Posterior vena cava (tissue), 2 donors: ENCODE measurements around the gene NFYB. TPM values are rescaled to one million over a fixed set of nuclear protein-coding genes. Genes with fewer than 3 reads are reported as not detected.

Source experiments
- DNase-seq: peaks from one replicate; pipeline ENCODE4 v3.0.0-alpha.2; 2020; ENCODE audit warnings: low spot score
- intact Hi-C, 2 donors: fragments of 100-400 bp; cut with DNase I; formaldehyde crosslinking; loops; one replicate each; pipeline versions ENCODE4 v1.14.1 to v1.14.2; 2022 to 2023
- total RNA-seq, 2 donors: library from RNA; stranded (reverse); fragmentation: NEBNext Ultra II Directional; extraction: Animal tissue kit (Norgen Biotek cat#: 25700); gene quantifications; one replicate each; pipeline ENCODE4 v1.2.1, GENCODE V29; 2021
- donor health status: DM: yes; HTN: yes; CAD: no.
- donor health status: DM: yes; HTN: yes; CAD: no.

The NFYB gene
- total RNA-seq, 2 donors from 2014 or later = 52.6 to 60.5 TPM

- no peak for DNase-seq
- intact Hi-C loops = no loop called here
These were observed 64.3 kb downstream of the NFYB start for GRCh38 chr12:104073699-104074098.

- DNase-seq = no peak
- intact Hi-C loops = no loop called here
These were observed 65.9 kb downstream of the NFYB start for GRCh38 chr12:104072099-104072498.

Other genes starting within 250 kb of the NFYB start
- 100 to 1,000 TPM; 673 to 848 TPM for gene HSP90B1, start 207.8 kb downstream of the NFYB start, total RNA-seq
- 10 to 100 TPM; 17.4 to 17.6 TPM for gene TDG, start 172.3 kb downstream of the NFYB start, total RNA-seq
- gene GLT8D2, start 88.0 kb downstream of the NFYB start, total RNA-seq = 10 to 100 TPM; 12.4 to 34.1 TPM
- 10 to 100 TPM; 25.1 to 25.2 TPM for gene HCFC2, start 73.7 kb downstream of the NFYB start, total RNA-seq
- 100 to 1,000 TPM; 107 to 185 TPM for gene TXNRD1, start 77.6 kb upstream of the NFYB start, total RNA-seq
- 1 to 10 TPM; 6.0 to 6.1 TPM for gene EID3, start 165.5 kb upstream of the NFYB start, total RNA-seq